HG02798 (cell line): ENCODE data around the gene SRM.
"Not testable (repeated sequence)": the region's sequence is repeated elsewhere in the genome, so short reads cannot be mapped to it uniquely, and the experiment has no call there.

Experiments
- ATAC-seq: cut with Tn5 transposase; IDR thresholded peaks from one replicate; pipeline ENCODE4 v1.9.1; 2021; ENCODE audit warnings: mild to moderate bottlenecking; ENCODE audit not compliant: unreplicated experiment, poor library complexity

The SRM gene

DNA sequence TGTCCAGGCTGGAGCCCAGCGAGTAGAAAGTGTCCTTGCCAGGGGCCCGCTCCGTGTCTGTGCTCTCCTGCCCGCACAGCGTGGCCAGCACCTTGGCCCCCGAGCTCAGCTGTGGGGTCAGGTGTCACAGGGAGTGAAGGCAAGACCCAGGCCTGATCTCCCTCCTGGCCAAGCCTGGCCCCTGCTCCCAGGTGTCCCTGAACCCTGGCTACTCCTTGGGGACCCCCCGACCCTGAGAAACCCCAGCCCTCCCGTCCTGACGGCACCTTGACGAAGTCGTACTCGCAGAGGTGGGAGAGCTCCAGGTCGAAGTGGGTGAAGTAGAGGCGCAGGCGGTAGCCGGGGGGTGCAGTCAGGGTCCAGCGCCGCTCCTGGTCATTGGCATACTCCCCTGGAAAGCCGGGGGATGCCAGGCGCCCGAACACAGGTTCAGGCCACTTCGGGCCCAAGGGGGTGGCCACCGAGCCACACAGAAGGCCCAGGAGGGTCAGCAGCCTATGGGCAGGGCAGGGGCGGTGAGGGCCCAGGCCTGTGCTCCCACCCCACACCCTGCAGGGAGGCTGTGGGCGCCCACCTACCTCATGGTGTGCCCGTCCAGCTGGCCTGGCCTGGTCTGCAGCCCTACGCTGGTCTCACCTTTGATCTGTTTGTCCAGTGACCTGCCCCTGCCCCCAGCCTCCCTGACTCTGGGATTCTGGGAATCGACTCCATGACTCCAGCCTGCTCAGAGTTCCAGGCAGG lies 13.0 kb downstream of the SRM start, which contains the start of gene MASP2:
TSS of gene MASP2 (minus strand) at position 615 of the 741 bp plus-strand sequence. CDS start at position 583, 32 bp downstream.
- no peak for ATAC-seq

DNA sequence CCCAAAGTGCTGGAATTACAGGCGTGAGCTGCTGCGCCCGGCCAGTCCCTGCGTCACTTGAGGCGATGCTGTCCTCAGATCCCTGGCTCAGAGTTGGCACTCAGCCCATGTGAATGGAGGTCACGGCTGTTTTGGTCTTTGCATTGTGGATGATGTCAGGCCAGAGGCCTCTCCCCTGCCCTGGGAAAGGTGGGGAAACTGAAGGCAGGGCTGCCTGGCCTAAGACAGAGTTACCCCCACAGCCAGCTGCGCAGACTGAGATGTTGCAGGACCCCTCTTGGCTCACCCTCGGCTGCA lies 13.6 kb downstream of the SRM start:
- no peak for ATAC-seq

DNA sequence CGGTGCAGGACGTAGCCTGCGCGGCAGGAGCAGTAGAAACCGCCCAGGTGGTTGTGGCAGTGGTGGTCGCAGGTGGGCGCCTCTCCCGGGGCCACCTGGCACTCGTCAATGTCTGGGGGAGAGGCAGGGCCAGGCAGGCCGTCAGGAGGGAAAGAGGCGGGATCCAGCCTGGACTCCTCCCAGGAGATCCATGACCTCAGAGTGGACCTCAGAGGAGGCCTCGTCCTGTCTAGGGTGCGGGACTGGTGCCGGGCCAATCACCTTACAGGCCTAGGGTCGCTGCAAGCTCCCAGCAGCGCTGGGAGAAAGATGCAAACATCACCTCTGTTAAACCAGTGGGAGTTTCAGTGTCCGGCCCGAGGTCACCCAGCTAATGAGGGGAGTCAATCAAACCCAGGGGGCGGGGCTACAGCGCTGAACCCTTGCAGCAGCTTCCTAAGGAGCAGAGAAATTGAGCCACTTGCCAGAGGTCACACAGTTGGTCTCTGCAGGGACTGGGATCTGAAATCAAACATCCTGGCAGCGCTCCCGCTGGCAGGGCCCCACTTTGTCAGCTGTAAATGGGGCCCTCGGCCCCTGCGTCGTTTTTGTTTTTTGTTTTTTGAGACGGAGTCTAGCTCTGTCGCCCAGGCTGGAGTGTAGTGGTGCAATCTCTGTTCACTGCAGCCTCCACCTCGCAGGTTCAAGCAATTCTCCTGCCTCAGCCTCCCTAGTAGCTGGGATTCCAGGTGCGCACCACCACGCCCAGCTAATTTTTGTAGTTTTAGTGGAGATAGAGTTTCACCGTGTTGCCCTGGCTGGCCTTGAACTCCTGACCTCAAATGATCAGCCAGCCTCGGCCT lies 14.2 kb downstream of the SRM start:
- no peak for ATAC-seq

DNA sequence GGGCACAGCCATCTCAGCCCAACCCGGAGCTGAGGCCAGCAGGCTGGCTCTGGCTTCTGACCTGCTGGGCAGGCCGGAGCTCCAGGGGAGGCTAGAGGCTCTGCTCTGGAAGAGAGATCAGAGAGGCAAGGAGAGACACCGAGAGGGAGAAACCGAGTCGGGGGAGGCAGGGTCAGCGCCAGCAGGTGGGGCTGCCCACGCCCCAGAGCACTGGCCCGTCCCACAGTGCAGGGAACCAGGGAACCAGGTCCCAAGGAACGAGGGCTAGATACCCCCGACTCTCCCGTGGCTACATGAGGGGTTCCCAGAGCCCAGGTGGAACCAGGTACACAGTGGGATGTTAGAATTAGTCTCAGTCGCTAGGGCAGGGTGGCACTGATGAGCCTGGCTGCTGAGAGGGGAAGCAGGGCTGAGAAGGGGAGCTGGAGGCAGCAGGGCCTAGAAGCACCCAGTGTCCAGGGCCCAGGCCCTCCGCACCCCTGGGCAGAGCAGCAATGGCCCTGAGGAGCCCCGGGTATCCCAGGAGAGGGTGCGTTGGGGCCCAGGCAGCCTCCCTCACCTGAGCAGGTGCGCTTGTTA lies 14.9 kb downstream of the SRM start:
- no peak for ATAC-seq

DNA sequence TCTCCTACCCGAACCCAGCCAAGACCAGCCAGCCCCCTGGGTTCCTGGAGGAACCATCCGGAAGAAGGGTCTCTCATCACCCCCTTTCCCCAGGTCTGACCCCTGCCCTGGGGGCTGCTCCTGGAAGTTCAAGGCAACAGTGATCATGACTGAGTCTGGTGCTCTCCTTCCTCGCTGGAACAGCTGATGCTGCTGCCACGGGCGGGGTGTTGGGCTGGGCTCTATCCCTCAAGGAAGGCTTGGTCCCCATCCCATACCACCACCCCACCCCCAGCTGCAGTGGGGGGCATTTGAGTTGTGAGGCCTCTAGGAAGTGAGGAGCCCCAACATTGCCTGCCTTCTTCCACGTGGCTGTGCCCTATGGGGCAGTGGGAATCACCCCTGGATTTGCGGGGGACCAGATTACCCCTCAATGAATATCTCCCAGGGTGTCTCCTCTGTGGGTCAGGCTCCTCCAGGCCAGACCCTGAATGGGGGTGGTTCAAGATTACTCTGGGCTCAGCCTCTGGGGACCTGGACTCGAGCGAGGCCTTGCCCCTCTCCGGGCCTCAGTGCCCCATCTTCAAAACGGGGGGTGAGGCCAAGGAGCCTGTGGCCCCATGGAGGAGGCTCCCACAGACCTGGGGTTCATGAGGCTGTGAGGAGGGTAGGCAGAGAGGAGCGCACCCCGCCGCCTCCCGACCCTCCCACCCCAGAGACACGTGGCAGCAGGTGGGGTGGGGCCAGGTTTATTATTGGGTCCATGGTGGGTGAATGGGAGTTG lies 15.6 kb downstream of the SRM start:
- ATAC-seq, result no peak

DNA sequence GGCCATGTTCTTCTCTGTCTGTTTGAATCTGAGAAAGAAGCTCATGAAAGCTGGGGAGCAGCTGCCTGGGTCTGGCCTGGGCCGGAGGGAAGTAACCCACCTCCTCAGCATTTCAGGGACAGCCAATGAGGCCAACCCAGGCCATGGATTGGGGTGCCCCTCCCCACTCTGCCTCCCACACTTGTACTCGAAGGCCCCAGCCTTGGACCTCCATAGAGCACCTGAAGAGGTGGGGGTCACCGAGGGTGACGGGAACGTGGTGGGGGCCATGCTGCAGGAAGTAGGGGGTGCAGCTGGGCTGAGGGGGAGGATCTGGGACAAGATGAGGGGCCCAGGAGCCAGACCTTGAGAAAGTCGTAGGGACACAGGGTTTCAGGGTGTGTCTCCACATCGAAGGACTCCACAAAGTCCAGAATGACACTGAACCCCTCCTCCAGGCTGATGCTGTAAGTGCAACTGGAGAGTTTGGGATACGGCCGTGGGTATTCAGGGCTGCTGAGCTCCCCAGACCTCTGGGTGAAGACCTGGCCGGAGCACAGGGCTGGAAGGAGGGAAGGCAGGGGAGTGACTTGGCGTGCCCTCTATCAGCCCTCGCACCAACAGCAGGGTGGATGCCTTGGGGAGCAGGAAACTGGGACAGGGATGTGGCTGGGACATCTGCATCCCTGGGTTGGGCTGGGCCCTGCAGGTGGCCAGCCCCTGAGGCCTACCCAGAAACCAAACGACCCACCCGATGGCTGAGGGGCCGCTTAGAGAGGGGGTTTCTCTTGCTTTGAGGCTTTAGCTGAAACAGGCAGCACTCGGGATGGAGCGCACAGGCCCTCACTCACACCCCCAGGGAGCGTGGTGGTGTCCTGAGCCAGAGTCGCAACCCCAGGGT lies 16.6 kb downstream of the SRM start:
- no peak for ATAC-seq

DNA sequence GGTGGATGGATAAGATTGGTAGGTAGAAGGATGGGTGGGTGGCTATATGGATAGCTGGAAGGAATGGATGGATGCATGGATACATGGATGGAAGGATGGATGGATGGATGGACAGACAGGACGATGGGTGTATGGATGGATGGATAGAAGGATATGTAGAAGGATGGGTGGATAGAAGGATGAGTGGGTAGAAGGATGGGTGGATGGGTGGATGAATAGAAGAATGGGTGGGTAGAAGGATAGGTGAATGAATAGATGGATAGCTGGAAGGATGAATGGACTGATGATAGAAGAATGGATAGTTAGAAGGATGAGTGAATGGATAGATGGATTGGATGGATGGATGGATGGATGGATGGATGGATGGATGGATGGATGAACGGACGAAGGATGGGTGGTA lies 17.8 kb downstream of the SRM start:
- no peak for ATAC-seq

DNA sequence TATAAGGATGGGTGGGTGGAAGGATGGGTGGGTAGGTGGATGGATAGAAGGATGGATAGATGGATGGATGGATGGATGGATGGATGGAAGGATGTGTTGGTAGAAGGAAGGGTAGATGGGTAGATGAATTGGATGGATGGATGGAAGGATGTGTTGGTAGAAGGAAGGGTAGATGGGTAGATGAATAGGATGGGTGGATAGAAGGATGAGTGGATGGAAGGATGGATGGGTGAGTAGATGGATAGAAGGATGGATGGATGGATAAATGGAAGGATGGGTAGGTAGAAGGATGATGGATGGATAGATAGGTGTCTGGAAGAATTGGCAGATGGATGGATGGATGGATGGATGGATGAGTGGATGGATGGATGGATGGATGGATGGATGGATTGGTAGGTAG lies 18.8 kb downstream of the SRM start:
- ATAC-seq, result no peak

DNA sequence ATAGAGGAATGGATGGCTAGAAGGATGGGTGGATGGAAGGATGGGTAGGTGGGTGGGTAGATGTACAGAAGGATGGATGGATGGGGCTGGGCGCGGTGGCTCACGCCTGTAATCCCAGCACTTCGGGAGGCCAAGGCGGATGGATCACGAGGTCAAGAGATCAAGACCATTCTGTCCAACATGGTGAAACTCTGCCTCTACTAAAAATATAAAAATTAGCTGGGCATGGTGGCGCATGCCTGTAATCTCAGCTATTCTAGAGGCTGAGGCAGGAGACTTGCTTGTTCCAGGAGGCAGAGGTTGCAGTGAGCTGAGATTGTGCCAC lies 19.8 kb downstream of the SRM start:
- ATAC-seq, result not testable (repeated sequence)

DNA sequence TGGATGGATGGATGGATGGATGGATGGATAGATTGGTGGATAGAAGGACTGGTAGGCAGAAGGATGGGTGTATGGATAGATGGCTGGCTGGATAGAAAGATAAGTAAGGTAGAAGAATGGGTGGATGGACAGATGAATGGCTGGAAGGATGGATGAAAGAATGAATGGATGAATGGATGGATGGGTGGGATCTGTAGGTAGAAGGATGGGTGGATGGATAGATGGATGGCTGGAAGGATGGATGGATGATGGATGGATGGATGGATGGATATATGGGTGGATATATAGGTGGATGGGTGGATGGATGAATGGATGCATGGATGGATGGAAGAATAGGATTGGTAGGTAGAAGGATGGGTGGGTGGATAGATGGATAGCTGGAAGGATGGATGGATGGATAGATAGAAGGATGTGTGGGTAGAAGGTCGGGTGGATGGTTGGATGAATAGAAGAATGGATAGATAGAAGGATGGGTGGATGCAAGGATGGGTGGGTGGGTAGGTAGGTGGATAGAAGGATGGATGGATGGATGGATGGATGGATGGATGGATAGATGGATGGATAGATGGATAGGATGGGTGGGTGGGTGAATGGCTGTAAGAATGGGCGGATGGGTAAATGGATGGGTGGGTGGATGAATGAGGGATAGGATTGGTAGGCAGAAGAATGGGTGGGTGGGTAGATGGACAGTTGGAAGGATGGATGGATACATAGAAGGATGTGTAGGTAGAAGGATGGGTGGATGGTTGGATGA lies 20.3 kb downstream of the SRM start:
- no peak for ATAC-seq

DNA sequence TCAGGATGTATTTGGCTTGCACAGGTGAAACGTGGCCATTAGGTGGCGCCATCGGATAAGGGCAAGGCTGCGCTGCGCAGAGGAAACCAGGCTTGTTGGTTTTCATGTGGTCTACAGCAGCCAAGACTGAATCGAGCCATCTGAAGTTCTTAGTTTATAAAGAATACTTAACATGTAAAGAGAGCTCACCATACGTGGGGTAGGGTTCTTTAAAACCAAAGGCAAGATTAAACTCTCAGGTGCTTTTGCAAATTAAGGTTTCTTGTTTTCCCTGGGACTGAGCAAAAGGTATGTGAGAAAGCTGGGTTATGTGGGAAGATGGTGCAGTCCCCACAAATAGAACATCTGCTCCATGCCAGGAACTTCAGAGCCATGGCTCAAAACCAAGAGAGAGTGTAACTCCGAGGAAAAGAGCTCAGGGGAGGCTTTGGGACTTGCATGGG lies 22.1 kb downstream of the SRM start:
- peak; percentile 63 for ATAC-seq

DNA sequence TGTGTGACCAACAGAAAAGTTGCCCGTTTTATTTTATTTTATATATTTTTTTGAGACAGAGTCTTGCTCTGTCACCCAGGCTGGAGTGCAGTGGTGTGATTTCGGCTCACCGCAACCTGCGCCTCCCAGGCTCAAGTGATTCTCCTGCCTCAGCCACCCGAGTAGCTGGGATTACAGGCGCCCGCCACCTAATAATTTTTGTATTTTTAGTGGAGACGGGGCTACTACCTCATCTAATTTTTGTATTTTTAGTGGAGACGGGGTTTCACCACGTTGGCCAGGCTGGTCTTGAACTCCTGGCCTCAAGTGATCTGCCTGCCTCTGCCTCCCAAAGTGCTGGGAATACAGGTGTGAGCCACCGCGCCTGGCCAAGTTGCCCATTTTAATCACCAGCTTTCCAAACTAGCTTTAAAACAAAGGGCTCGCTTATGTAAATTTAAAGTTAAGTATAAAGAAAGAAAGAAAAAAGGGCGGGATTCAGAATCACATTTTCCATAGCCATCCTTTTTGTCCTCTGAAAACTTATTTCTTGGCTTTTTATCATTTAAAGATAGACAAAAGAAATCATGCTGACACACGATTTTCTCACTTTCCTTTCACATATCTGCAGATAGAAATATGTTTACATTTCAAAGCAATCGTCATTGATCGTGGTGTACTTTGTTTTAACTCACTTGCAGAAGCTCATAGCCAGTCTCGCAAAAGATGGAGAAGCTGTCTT lies 22.6 kb downstream of the SRM start:
- ATAC-seq, result not testable (repeated sequence)

DNA sequence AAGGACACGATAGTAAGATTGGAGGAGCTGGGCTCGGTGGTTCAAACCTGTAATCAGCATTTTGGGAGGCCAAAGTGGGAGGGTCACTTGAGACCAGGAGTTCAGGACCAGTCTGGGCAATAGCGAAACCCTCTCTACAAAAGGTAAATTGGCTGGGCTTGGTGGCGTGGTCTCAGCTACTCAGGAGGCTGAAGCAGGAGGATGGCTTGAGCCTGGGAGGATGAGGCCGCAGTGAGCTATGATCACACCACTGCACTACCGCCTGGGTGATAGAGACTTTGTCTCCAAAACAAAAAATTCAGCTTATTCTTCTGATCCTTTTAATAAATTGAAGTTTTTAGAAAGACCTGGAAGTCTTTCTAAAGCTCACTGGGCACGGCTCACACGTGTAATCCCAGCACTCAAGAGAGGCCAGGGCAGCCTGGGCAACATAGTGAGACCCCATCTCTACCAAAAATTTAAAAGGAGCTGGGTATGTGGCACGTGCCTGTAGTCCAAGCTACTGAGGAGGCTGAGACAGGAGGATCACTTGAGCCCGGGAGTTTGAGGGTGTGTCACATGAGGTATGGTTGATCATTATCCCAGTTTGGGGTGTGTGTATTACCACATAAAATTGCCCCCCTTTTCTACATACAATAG lies 28.1 kb downstream of the SRM start:
- no peak for ATAC-seq

DNA sequence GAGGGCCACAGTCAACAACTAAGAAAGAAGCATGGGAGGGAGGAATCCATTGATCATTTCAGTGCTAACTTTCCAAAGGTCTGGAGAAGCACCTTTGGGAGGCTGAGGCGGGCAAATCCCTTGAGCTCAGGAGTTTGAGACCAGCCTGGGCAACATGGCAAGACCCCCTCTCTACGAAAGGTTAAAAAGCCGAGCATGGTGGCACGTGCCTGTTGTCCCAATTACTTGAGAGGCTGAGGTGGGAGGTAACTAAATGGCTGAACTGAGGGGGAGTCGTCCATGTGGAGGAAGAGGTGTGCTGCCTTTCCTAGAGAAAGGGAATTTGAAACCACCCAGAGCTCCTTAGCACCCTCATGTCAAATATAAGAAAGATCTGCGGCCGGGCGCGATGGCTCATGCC lies 29.0 kb downstream of the SRM start:
- ATAC-seq, result no peak

DNA sequence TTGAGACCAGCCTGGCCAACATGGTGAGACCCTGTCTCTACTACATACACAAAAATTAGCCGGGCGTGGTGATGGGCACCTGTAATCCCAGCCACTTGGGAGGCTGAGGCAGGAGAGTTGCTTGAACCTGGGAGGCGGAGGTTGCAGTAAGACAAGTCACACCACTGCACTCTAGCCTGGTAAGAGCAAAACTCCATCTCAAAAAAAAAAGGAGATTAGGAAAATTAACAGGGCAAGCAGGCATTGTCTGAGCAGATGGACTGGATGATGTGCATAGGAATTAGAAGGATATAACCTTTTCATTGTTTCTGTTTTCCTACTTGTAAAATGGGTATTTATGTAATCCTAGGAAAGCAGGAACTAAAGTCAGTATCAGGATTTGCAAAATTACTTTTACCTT lies 31.8 kb downstream of the SRM start:
- no peak for ATAC-seq

DNA sequence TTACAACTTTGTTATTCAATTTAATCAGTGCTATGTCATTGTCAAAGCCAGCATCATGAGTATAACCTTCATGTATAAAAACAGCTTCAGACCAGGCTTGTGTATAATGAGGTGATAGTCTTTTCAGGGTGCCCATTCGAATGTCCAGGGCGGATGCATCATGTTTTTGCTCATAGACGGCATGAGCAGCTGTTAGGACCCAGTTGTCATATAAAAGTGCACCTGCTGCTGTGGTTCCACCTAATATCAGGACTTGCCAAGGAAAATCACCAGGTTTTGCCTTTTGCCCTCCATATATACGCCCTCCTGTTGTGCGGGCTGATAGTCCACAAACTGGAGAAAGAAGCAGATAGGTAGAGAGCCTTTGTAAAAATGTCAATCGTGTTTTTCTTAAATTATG lies 32.5 kb downstream of the SRM start:
- ATAC-seq, result no peak

DNA sequence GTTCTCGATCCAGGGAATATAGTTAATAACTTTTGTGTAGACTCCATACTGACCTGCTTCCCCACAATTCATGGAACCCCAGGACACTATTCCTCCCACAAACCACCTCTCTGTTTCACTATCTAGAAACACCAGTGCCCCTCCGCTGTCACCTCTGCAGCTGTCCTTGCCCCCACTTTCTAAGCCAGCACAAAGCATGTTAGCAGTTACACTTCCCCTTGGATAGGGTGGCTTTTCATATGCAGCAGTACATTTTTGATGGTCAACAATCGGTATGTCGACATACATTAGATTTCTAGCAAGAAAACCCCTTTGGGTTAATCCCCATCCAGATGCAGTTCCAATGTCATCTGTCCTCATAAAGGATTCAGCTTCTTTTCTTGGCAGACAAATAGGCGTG lies 32.9 kb downstream of the SRM start:
- ATAC-seq, result no peak

DNA sequence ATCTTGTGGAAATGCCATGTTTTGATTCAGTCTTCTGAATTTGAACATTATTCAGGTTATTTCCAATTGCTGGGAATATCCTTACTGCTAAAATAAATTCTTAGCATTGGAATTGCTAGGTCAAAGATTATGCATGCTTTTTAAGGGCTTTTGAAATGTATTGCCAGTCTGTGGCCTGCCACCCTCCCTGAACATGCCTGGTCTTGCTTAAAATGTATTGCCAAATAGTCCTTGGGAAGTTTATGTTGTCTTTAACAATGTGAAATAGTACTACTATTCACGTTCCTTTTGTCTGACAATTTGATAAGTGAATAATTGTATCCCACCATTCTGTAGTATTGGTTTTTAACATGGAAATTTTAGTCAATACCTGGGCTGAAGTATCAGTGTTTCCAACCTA lies 33.8 kb downstream of the SRM start:
- ATAC-seq, result no peak
